Testis (tissue), 2 donors: ENCODE results near the gene SHROOM3.

Source experiments
- CTCF ChIP-seq, 3 experiments: fragments of 450-650 bp in 2 of 3; fragments of 200-600 bp in 1 of 3; sonication (generic) in 1 of 3; IDR thresholded peaks; one replicate each; pipeline ENCODE4 v1.5.1; 2016 to 2019; ENCODE audit warnings: antibody characterized with exemption in 3 of 3, mild to moderate bottlenecking in 2 of 3, moderate library complexity in 1 of 3
- POLR2A ChIP-seq: fragments of 450-650 bp; IDR thresholded peaks from one replicate; pipeline ENCODE4 v1.6.1; 2017; ENCODE audit warnings: antibody characterized with exemption, mild to moderate bottlenecking, moderate library complexity

GRCh38 chr4:76806346-76806745 lies 371.3 kb downstream of the SHROOM3 start:
- TF ChIP-seq CTCF (IDR thresholded peaks at IDR 0.05) (no peak), POLR2A (no peak)
